Measurements from ENCODE around the gene TUBGCP3. TPM values are rescaled to one million over a fixed set of nuclear protein-coding genes. Genes with fewer than 3 reads are reported as not detected.

Gene TUBGCP3
- total and polyA plus RNA-seq, 2 experiments from 2014 or later: 12.8 to 40.2 TPM

- Mint-ChIP-seq H3K4me3 (no peak overlapping the region), H3K27ac (no peak overlapping the region), H3K4me1 (peaks cover 2% of the 10 kb centered on the region; the same call in 1 of the 3 replicates), H3K27me3 (ENCODE audit: insufficient read depth, low read depth, poor library complexity) (peaks cover 13% of the 10 kb centered on the region), H3K36me3 (ENCODE audit: low read depth) (no peaks in the 10 kb centered on the region), H3K9me3 (no peaks in the 10 kb centered on the region)
- H3K27ac ChIP-seq (ENCODE audit: low read depth): no peak overlapping the region
- H2AFZ ChIP-seq: no peak overlapping the region
- no peaks in the 10 kb centered on the region for H4K20me1 ChIP-seq (replicated peaks; ENCODE audit: insufficient read depth)
- no peaks in the 10 kb centered on the region for H3K79me2 ChIP-seq (replicated peaks; ENCODE audit: insufficient read depth)
- no peak overlapping the region for H3K4me3 ChIP-seq
- H3K36me3 ChIP-seq (ENCODE audit: insufficient read depth): no peaks in the 10 kb centered on the region
- H3K27me3 ChIP-seq (ENCODE audit: insufficient read depth): no peaks in the 10 kb centered on the region
- no peaks in the 10 kb centered on the region for H3K4me1 ChIP-seq (ENCODE audit: insufficient read depth)
- TF ChIP-seq ZNF114 (CRISPR knock-in tag; IDR thresholded peaks at IDR 0.05) (no peak), STAT1 (IDR thresholded peaks at IDR 0.05; ENCODE audit: unreplicated experiment) (no peak), CREB1 (CRISPR knock-in tag; IDR thresholded peaks at IDR 0.05; ENCODE audit: low read depth) (no peak), NANOG (IDR thresholded peaks at IDR 0.05; ENCODE audit: borderline replicate concordance) (no peak), ETS1 (IDR thresholded peaks at IDR 0.05) (no peak), EZH2phosphoT487 (IDR thresholded peaks at IDR 0.05; ENCODE audit: unreplicated experiment) (no peak)
- no peak overlapping the region for H3K4me2 ChIP-seq
- no peak for DNase-seq (ENCODE audit: low spot score)
- no peaks in the 10 kb centered on the region for H3K9me2 ChIP-seq (ENCODE audit: insufficient read depth)
- no peaks in the 10 kb centered on the region for H3F3A ChIP-seq (replicated peaks; ENCODE audit: low read depth)
- no peak for ATAC-seq
Measured at GRCh38 chr13:112623051-112623711, 35.2 kb upstream of the TUBGCP3 start.

GRCh38 chr13:112622375-112622774 is 34.4 kb upstream of the TUBGCP3 start:
- DNase-seq (ENCODE audit: low spot score) (no peak), ATAC-seq (no peak)
- H3K27me3 ChIP-seq (ENCODE audit: insufficient read depth): no peaks in the 10 kb centered on the region
- no peak overlapping the region for H3K4me3 ChIP-seq
- no peaks in the 10 kb centered on the region for H3K36me3 Mint-ChIP-seq (ENCODE audit: low read depth)
- no peak overlapping the region for H3K27ac ChIP-seq (ENCODE audit: low read depth)
- no peak overlapping the region for H3K4me3 Mint-ChIP-seq
- no peaks in the 10 kb centered on the region for H3K36me3 ChIP-seq (ENCODE audit: insufficient read depth)
- no peaks in the 10 kb centered on the region for H3K79me2 ChIP-seq (replicated peaks; ENCODE audit: insufficient read depth)
- H3K4me1 ChIP-seq (ENCODE audit: insufficient read depth): no peaks in the 10 kb centered on the region
- no peaks in the 10 kb centered on the region for H4K20me1 ChIP-seq (replicated peaks; ENCODE audit: insufficient read depth)
- H3K9me3 Mint-ChIP-seq: no peaks in the 10 kb centered on the region
- peaks cover 13% of the 10 kb centered on the region for H3K27me3 Mint-ChIP-seq (ENCODE audit: insufficient read depth, low read depth, poor library complexity)
- H3K27ac Mint-ChIP-seq: no peak overlapping the region
- no peaks in the 10 kb centered on the region for H3K9me2 ChIP-seq (ENCODE audit: insufficient read depth)
- H2AFZ ChIP-seq: no peak overlapping the region
- peaks cover 2% of the 10 kb centered on the region; the same call in 1 of the 3 replicates for H3K4me1 Mint-ChIP-seq
- TF ChIP-seq CTCF (conservative IDR thresholded peaks at IDR 0.05; ENCODE audit: low read depth in 2 of 2): peak in 1 of 2 experiments; percentile 22; a peak in 1 of 4 replicates
- no peak for TF ChIP-seq CREB1 (CRISPR knock-in tag; IDR thresholded peaks at IDR 0.05; ENCODE audit: low read depth)
- no peak for TF ChIP-seq EZH2phosphoT487 (IDR thresholded peaks at IDR 0.05; ENCODE audit: unreplicated experiment)
- no peak for TF ChIP-seq REST (IDR thresholded peaks at IDR 0.05; ENCODE audit: unreplicated experiment)
- TF ChIP-seq NANOG (IDR thresholded peaks at IDR 0.05; ENCODE audit: borderline replicate concordance): no peak
- H3F3A ChIP-seq (replicated peaks; ENCODE audit: low read depth): no peaks in the 10 kb centered on the region
- H3K4me2 ChIP-seq: no peak overlapping the region
